IMR-90 (cell line): ENCODE data around the gene PHACTR3.

Source experiments
- BHLHE40 ChIP-seq: fragments of 150-350 bp; IDR thresholded peaks from 2 replicates; pipeline ENCODE4 v1.6.1; 2016; ENCODE audit warnings: mild to moderate bottlenecking, low read depth, low read length
- CEBPB ChIP-seq: IDR thresholded peaks from 2 replicates; pipeline ENCODE4 v1.6.1; 2012; ENCODE audit warnings: low read depth, low read length, improper control_type of control experiment
- CHD1 ChIP-seq: IDR thresholded peaks from 2 replicates; pipeline ENCODE4 v1.6.1; 2012; ENCODE audit warnings: low read depth, low read length, improper control_type of control experiment
- MXI1 ChIP-seq: IDR thresholded peaks from 2 replicates; pipeline ENCODE4 v1.6.1; 2012; ENCODE audit warnings: low read depth, mild to moderate bottlenecking, low read length, moderate library complexity, borderline replicate concordance
- POLR2A ChIP-seq: IDR thresholded peaks from 2 replicates; pipeline ENCODE4 v1.6.1; 2012; ENCODE audit warnings: mild to moderate bottlenecking, low read depth, low read length
- RAD21 ChIP-seq: IDR thresholded peaks from 2 replicates; pipeline ENCODE4 v1.6.1; 2012; ENCODE audit warnings: low read length, improper control_type of control experiment
- RFX5 ChIP-seq: IDR thresholded peaks from 2 replicates; pipeline ENCODE4 v1.8.0; 2012; ENCODE audit warnings: low read depth, mild to moderate bottlenecking, low read length, moderate library complexity
- TF ChIP-seq, protein P1 (sequence below): conservative IDR thresholded peaks from 2 replicates; pipeline ENCODE4 v1.5.1; 2012; ENCODE audit warnings: mild to moderate bottlenecking, low read depth, low read length, improper control_type of control experiment
- TF ChIP-seq, protein P2 (sequence below): fragments of 150-350 bp; IDR thresholded peaks from 2 replicates; pipeline ENCODE4 v1.6.1; 2017; ENCODE audit warnings: mild to moderate bottlenecking, antibody characterized with exemption, low read length, low read depth
- TF ChIP-seq, protein P3 (sequence below): fragments of 150-350 bp; IDR thresholded peaks from 2 replicates; pipeline ENCODE4 v1.6.1; 2016; ENCODE audit warnings: low read depth, mild to moderate bottlenecking, low read length, moderate library complexity, borderline replicate concordance

DNA sequence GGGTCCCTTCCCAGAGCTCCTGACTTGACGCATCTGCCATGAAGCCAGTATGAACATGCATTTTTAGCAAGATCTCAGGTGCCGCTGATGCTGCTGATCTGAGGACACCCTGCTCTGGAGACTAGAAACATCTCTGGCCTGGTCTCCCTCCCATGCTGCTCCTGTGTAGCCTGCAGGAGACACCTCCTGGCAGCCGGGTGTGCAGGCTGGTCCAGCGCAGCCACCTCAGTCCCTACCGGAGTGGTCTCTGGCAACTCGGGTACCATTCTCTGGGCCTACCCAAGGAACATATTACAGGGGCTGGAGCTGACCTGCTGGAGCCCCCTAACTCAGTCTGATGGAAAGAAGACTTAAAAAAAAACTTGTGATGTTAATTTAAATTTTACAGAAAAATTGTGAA is 20.1 kb downstream of the PHACTR3 start:
- no peak for TF ChIP-seq POLR2A
- TF ChIP-seq, protein P1, sequence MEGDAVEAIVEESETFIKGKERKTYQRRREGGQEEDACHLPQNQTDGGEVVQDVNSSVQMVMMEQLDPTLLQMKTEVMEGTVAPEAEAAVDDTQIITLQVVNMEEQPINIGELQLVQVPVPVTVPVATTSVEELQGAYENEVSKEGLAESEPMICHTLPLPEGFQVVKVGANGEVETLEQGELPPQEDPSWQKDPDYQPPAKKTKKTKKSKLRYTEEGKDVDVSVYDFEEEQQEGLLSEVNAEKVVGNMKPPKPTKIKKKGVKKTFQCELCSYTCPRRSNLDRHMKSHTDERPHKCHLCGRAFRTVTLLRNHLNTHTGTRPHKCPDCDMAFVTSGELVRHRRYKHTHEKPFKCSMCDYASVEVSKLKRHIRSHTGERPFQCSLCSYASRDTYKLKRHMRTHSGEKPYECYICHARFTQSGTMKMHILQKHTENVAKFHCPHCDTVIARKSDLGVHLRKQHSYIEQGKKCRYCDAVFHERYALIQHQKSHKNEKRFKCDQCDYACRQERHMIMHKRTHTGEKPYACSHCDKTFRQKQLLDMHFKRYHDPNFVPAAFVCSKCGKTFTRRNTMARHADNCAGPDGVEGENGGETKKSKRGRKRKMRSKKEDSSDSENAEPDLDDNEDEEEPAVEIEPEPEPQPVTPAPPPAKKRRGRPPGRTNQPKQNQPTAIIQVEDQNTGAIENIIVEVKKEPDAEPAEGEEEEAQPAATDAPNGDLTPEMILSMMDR = no peak
- no peak for TF ChIP-seq MXI1
- no peak for TF ChIP-seq RFX5
- TF ChIP-seq, protein P2, sequence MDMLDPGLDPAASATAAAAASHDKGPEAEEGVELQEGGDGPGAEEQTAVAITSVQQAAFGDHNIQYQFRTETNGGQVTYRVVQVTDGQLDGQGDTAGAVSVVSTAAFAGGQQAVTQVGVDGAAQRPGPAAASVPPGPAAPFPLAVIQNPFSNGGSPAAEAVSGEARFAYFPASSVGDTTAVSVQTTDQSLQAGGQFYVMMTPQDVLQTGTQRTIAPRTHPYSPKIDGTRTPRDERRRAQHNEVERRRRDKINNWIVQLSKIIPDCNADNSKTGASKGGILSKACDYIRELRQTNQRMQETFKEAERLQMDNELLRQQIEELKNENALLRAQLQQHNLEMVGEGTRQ = no peak
- no peak for TF ChIP-seq BHLHE40
- no peak for TF ChIP-seq RAD21
- TF ChIP-seq CEBPB = no peak
- TF ChIP-seq, protein P3, sequence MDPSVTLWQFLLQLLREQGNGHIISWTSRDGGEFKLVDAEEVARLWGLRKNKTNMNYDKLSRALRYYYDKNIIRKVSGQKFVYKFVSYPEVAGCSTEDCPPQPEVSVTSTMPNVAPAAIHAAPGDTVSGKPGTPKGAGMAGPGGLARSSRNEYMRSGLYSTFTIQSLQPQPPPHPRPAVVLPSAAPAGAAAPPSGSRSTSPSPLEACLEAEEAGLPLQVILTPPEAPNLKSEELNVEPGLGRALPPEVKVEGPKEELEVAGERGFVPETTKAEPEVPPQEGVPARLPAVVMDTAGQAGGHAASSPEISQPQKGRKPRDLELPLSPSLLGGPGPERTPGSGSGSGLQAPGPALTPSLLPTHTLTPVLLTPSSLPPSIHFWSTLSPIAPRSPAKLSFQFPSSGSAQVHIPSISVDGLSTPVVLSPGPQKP = no peak
- no peak for TF ChIP-seq CHD1
